ENCODE data around the gene EGFR.

GRCh38 chr7:55059021-55059420, 40.2 kb downstream of the EGFR start:
- no peak for TF ChIP-seq EZH2phosphoT487 (IDR thresholded peaks at IDR 0.05; ENCODE audit: low read depth)
- TF ChIP-seq CTCF (IDR thresholded peaks at IDR 0.05; ENCODE audit: low read depth, low read length), result no peak
